Embryonic facial prominence (tissue), 1 donor: ENCODE results near the gene TIMM10.
"Not testable (repeated sequence)": the region's sequence is repeated elsewhere in the genome, so short reads cannot be mapped to it uniquely, and the experiment has no call there.

Source experiments
- DNase-seq: peaks from one replicate; pipeline ENCODE4 v3.0.0-alpha.2; 2016; ENCODE audit errors: extremely low spot score

The TIMM10 gene

DNA sequence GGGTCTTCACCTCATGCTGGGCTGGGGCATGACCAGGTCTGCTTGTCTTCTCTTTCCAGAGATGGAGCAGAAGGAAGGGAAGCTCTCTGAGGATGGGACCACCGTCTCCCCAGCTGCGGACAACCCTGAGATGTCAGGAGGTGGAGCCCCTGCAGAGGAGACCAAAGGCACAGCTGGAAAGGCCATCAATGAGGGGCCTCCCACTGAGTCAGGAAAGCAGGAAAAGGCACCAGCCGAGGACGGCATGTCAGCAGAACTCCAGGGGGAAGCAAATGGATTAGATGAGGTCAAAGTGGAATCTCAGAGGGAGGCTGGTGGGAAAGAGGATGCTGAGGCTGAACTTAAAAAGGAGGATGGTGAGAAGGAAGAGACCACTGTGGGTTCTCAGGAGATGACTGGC, 12.0 kb upstream of the TIMM10 start:
- DNase-seq, result no peak

- DNase-seq, result no peak
Observed at GRCh38 chr11:57541169-57541568, 10.6 kb upstream of the TIMM10 start.

GRCh38 chr11:57539342-57539741, 8.8 kb upstream of the TIMM10 start:
- DNase-seq, result no peak

DNA sequence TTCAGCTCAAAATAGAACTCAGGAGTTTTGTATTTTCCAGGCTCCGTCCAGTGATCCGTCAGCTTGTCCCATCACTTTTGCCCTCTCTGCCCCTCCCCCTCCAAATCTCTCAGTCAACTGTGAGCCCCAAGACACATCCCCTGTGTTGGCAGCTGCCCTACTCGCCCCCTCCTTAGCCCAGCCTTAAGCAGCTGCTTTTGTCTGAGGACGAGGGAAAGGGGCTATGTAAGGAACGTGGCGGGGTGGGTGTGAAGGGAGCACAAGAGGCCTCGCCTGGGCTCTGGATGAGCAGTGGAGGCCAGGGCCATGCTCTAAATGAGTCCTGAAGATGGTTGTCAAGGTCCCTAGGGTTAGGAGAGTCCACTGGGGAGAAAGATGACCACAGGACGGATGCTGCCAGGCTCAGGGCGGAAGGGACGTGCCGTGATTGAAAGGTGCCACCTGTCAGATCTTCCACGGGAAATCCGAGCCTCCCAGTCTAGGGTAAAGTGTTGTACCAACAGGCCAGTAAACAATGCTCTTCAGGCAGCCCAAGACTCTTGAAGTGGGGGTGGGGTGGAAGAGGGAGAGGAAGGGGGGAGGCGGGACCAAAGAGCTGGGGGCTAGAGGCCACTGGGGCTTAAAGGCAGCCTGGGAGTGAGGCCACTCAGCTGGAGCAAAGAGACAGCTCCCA, 6.5 kb upstream of the TIMM10 start, which contains the start of gene SMTNL1:
Gene SMTNL1, plus strand, starts transcription at position 649 of the 673 bp plus-strand sequence. CDS start 5,048 bp downstream, outside the sequence.
- DNase-seq, result no peak

DNA sequence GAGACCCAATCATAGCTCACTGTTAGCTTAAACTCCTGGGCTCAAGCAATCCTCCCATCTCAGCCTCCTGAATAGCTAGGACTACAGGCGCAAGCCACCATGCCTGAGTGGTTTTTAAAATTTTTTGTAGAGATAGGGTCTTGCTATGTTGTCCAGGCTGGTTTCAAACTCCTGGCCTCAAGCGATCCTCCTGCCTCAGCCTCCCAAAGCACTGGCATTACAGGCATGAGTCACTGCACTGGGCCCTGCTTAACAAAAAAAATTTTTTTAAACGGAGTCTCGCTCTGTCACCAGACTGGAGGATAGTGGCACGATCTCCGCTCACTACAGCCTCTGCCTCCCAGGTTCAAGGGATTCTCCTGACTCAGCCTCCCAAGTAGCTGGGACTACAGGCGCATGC, 3.9 kb upstream of the TIMM10 start:
- not testable (repeated sequence) for DNase-seq

- no peak for DNase-seq
Observed at GRCh38 chr11:57530215-57530595, 349 bp downstream of the TIMM10 start.

DNA sequence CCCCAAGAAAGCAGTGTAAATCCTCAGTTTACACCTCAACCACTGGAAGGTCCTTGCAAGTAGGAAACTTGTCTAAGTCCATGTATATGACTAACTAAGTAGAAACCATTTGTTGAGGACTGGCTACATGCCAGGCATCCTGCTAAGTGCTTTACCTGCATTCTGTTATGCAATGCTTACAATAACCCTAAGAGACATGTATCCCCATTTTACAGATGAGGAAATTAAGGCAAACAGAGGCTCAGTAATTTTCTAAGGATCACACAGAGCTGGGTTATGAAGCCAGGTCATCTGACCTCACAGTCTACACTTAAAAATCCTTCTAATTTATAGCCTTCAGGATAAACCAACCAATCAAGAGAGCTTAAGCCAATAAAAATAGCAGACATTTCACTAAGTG, 1.5 kb downstream of the TIMM10 start:
- DNase-seq, result no peak

DNA sequence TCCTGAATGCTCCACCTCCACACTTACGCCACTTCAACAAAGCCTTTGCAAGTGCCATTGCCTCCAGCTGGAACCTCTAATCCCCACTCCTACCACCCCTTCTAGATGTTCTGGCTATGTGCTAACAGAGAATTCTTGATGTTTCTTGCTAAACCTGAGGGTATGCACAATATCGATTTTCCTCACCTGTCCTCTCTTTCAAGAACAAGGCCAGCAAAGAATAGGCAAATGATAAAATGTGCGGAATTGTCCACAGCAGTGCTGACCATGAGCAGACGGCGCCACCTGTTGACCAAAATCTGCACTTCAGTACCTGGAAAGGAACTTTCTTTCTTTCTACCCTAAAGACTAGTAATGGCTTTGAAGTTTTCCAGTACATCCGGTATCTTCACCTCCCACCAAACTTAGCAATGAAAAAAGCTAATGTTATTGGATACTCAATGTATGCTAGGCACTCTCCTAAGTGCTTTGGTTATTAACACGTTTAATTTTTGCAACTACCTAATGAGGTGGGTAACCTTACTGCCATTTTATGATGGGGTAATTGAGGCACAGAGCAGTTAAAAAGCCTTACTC, 3.4 kb downstream of the TIMM10 start:
- peak; percentile 54 for DNase-seq

DNA sequence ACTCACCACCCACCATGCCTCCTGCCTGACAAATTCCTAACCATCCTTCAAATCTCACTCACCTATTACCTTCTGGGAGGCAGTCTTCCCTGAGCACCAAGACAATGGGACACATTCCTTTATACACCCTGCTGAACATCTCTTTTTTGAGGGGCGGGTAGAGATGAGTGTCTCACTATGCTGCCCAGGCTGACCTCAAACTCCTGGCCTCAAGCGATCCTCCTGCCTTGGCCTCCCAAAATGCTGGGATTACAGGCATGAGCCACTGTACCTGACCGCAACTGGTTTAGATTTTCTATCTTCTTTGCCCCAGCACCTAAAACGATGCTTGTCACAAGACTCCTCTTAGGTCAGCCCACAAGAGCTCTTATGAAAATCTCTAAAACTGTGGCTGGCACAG, 7.1 kb downstream of the TIMM10 start:
- no peak for DNase-seq

DNA sequence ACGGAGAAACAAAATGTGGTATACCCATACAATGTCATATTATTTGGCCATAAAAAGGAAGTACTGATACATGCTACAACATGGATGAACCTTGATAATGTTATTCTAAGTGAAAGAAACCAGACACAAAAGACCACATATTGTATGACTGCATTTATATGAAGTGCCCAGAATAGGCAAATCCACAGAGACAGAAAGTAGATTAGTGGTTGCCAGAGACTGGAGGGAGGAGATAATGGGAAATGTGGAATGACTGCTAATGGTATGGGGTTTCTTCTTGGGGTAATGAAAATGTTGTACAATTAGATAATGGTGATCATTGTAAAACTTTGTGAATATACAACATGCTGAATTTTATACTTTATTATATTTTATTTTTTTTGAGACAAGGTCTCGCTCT, 9.4 kb downstream of the TIMM10 start:
- no peak for DNase-seq

DNA sequence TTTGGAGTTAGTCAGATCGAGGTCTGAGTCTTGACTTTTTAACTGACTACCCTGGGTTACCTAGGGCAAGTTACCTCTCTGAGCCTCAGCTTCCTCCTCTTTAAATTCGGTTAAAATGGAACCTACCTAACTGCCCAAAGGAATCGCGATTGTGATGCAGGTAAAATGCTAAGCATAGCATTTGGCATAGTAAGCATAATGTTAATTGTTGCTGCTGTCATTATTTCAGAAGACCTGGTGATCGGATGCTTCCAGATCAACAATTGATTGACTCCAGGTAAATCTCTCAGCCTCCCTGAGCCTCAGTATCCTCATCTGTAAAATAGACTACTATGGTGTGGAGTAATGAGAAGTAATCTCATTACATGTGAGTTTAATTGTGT, 14.5 kb downstream of the TIMM10 start:
- no peak for DNase-seq

DNA sequence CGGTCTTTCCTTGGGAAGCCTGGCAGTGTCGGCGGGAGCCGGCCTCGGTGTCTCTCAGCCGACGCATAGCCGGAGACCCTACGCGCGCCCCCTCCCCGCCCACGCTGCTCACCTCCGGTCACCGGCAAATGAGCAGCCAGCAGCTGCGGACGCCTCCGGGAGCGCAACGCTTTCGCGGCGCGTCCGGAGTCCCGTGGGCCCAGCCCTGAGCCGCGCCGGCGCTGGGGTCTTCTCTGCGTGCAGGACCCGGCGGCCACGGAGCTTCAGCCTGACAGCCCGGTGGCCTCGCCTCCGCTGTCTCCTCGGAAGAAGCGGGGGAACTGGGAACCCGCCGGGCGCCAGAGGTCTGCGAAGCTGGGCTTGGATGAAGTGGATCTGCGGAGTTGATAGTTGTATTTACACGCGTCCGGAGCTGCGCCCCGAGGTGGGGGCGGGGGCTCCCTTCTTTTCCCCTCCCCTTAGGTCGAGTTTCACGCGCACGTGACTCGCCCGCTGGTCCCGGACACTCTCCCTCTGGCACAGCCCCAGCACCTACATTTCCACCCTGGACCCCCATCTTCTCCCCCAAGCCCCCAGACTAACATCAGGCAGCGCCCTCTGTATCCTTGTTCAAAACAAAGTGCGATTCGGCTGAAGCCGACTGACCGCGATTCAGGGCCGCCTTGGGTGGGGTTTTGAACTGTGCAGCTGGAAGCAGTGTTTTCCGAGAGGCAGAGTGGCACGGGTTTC, 15.1 kb downstream of the TIMM10 start, which contains the start of gene SLC43A1:
Gene SLC43A1, minus strand, starts transcription at position 371 of the 729 bp plus-strand sequence. CDS start 1,591 bp downstream, outside the sequence.
- DNase-seq, result no peak

DNA sequence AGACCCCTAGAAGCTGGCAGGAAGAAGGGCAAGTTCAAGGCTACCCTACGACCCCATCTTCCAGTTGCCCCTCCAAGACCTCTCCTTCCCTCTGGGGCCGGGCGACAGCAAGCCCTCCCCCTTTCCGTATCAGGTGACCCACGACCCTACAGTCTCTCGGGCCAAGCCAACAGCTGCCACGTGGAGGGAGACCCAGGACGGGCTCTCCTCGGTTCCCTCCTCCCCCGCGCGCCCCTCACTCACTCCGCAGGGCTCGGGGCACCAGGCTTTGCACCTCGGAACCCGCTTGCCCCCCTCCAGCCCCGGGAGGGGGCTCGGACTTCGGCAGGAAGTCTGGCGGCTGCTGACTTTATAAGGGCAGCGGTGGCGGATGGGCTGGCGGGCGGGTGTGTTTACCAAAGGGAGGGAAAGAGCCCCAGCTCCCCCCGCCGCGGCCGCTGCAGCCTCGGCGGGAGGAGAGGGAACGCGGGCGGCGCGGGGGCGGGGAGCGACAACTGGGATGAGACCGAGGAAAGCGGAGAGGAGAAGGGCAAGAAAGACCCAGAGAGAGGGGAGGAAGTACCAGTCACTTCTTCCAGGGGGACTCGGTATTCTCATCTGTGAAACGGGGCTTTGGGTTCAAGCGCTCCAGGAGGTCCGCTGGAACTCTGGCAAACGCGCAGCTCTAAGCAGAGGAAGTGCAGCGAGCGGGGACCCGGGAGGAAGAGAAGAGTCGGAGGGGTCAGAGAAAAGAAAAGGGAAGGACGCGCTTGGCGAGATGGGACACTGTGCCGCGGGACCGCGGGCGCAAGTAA, 15.8 kb downstream of the TIMM10 start:
- DNase-seq, result no peak

DNA sequence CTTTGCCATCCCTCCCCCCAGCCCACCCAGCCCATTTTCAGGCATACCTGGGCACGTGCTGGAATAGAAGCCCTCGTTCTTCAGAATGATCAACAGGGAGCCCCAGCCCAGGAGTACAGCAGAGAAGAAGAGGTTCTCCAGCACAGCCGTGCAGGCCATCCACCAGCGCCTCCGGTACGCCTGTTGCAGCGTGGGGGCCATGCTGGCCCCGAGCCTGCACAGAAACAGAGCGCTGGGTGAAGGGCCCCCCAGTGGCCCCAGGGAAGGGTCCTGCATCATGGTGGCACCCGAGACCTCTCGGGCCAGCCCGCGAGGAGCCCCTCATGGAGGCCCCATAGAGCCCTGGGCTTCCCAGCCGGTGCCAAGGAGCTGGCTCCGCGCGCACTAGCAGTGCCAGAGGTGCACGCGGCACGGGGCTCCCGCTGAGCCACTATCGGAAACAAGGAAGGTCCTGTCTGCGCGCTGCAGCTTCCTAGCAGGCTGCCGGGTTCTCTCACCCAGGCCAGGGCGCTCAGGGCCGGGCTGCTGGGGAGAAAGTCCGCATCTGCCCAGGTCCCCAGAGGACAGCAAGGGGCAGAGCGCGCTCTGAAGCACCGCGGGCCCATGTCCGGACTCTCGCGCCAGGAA, 16.5 kb downstream of the TIMM10 start:
- no peak for DNase-seq

GRCh38 chr11:57513452-57513795, 17.1 kb downstream of the TIMM10 start:
- DNase-seq, result no peak

GRCh38 chr11:57512646-57513451, 17.7 kb downstream of the TIMM10 start:
- no peak for DNase-seq

DNA sequence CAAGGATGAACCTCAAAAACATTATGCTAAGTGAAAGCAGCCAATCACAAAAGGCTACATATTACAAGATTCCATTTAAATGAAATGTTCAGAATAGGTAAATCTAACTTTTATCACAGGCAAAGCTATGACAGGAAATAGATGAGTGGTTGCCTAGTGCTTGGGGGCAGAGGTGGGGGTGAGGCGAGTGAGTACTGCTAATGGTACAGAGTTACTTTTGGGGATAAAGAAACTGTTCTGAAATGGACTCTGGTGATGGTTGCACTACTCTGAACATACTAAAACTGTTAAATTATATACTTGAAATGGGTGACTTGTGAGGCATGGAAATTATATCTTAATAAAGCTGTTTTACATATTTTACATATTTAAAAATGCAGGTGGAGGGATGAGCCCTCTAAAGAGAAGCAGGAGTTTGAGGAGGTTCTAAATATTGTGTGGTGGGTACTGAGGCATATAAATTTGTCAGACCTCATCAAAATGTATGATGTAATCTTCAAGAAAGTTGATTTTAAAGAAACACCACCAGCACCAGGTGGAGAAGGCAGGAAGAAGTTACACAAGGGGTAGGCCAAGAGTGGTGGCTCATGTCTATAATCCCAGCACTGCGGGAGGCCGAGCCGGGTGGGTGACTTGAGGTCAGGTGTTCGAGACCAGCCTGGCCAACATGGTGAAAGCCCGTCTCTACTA, 18.7 kb downstream of the TIMM10 start:
- no peak for DNase-seq

DNA sequence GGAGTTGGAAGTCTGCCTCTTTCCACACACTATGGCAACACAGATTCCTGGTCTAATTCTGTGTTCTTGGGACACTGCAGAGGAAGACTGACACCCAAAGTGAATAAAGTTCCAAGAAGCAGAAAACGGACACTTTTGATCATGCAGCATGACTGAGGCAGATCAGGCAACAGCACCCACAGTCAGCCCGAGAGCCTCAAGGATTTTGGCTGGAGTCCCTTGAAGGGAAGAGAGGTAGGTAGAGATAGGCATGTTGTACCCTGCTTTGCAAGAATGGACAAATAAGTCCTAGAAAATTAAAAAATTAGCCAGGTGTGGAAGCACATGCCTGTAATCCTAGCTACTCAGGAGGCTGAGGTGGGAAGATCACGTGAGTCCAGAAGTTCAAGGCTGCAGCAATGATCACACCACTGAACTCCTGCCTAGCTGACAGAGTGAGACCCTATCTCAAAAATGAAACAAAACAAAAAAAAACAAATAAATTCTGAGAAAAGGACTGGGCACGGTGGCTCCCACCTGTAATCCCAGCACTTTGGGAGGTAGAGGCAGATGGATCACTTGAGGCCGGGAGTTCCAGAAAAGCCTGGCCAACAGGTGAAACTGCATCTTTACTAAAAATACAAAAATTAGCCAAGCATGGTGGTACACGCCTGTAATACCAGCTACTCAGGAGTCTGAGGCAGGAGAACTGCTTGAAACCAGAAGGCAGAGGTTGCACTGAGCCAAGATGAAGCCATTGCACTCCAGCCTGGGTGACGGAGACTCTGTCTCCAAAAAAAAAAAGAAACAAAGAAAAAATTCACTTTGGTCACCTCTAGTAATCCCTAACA, 22.0 kb downstream of the TIMM10 start:
- no peak for DNase-seq

GRCh38 chr11:57506522-57506921, 24.0 kb downstream of the TIMM10 start:
- no peak for DNase-seq
